ENCODE measurements around the gene RGL2.

Gene RGL2

GRCh38 chr6:33241968-33242367 is 56.8 kb downstream of the RGL2 start:
- in situ Hi-C loops (cut with MboI; ENCODE audit: low sequenced_read_pairs): no loop called here
